HEK293 (cell line): Measurements from ENCODE around the gene CCDC120.

ENCODE experiments used
- CTCF ChIP-seq: fragments of 450-650 bp; formaldehyde crosslinking; IDR thresholded peaks from 2 replicates; pipeline ENCODE4 v1.5.1; 2016; ENCODE audit warnings: missing biosample characterization, missing genetic modification characterization
- KLF8 ChIP-seq: fragments of 450-650 bp; formaldehyde crosslinking; IDR thresholded peaks from 2 replicates; pipeline ENCODE4 v1.5.1; 2016; ENCODE audit warnings: missing biosample characterization, missing genetic modification characterization

- peak; percentile 80 for TF ChIP-seq KLF8 (tag by site-specific recombination)
- TF ChIP-seq CTCF = no peak
These were observed 21.0 kb downstream of the CCDC120 start, which contains the start of gene WDR45 for GRCh38 chrX:49079489-49080428.
